ENCODE results near the gene PHACTR3. TPM values are rescaled to one million over a fixed set of nuclear protein-coding genes. Genes with fewer than 3 reads are reported as not detected.
A peak's percentile ranks its signal among the peaks of the same experiment; 100 is the strongest.

Gene PHACTR3
- total RNA-seq, 1 donor from 2014 or later, result 0.06 TPM

- no peak for DNase-seq (ENCODE audit: low read depth)
- TF ChIP-seq CTCF (conservative IDR thresholded peaks at IDR 0.05; ENCODE audit: low read depth, low read length), result no peak
- no peak overlapping the region for H3K4me3 ChIP-seq (ENCODE audit: low read depth, low read length)
Measured at GRCh38 chr20:59750209-59750840, 146.0 kb downstream of the PHACTR3 start.

GRCh38 chr20:59751075-59751711, 146.9 kb downstream of the PHACTR3 start:
- TF ChIP-seq CTCF (conservative IDR thresholded peaks at IDR 0.05; ENCODE audit: low read depth, low read length), result peak; percentile 84
- no peak for DNase-seq (ENCODE audit: low read depth)
- no peak overlapping the region for H3K4me3 ChIP-seq (ENCODE audit: low read depth, low read length)

GRCh38 chr20:59752101-59752586, 147.8 kb downstream of the PHACTR3 start:
- no peak for TF ChIP-seq CTCF (conservative IDR thresholded peaks at IDR 0.05; ENCODE audit: low read depth, low read length)
- no peak for DNase-seq (ENCODE audit: low read depth)

GRCh38 chr20:59752704-59753460, 148.5 kb downstream of the PHACTR3 start:
- no peak for TF ChIP-seq CTCF (conservative IDR thresholded peaks at IDR 0.05; ENCODE audit: low read depth, low read length)
- no peak overlapping the region for H3K4me3 ChIP-seq (ENCODE audit: low read depth, low read length)
- no peak for DNase-seq (ENCODE audit: low read depth)

More at GRCh38 chr20:59752101-59752586, 147.8 kb downstream of the PHACTR3 start:
- no peak overlapping the region for H3K4me3 ChIP-seq (ENCODE audit: low read depth, low read length)

- no peak for DNase-seq (ENCODE audit: low read depth)
- TF ChIP-seq CTCF (conservative IDR thresholded peaks at IDR 0.05; ENCODE audit: low read depth, low read length), result no peak
- H3K4me3 ChIP-seq (ENCODE audit: low read depth, low read length), result no peak overlapping the region
Measured at GRCh38 chr20:59753836-59754235, 149.5 kb downstream of the PHACTR3 start.

GRCh38 chr20:59754551-59754950, 150.2 kb downstream of the PHACTR3 start:
- no peak for TF ChIP-seq CTCF (conservative IDR thresholded peaks at IDR 0.05; ENCODE audit: low read depth, low read length)
- H3K4me3 ChIP-seq (ENCODE audit: low read depth, low read length), result no peak overlapping the region
- no peak for DNase-seq (ENCODE audit: low read depth)
